Breast epithelium (tissue), 3 donors: ENCODE measurements around the gene ACACA.

Experiments used
- POLR2A ChIP-seq: fragments of 450-650 bp; IDR thresholded peaks from one replicate; pipeline ENCODE4 v1.6.1; 2016; ENCODE audit warnings: antibody characterized with exemption, mild to moderate bottlenecking, moderate library complexity
- POLR2AphosphoS5 ChIP-seq, 3 donors: sonication (generic); formaldehyde crosslinking; IDR thresholded peaks; one replicate each; pipeline ENCODE4 v1.6.1; 2017; ENCODE audit warnings: antibody characterized with exemption in 3 of 3

GRCh38 chr17:37092701-37093100, 313.9 kb downstream of the ACACA start:
- TF ChIP-seq POLR2A (no peak), POLR2AphosphoS5 (IDR thresholded peaks at IDR 0.05) (no peak)
